HG02623 (cell line): ENCODE data around the gene APBB2.
"Not testable (repeated sequence)": the region's sequence is repeated elsewhere in the genome, so short reads cannot be mapped to it uniquely, and the experiment has no call there.

ENCODE experiments used
- ATAC-seq: cut with Tn5 transposase; IDR thresholded peaks from one replicate; pipeline ENCODE4 v1.9.1; 2021; ENCODE audit warnings: moderate library complexity; ENCODE audit not compliant: unreplicated experiment

The APBB2 gene

DNA sequence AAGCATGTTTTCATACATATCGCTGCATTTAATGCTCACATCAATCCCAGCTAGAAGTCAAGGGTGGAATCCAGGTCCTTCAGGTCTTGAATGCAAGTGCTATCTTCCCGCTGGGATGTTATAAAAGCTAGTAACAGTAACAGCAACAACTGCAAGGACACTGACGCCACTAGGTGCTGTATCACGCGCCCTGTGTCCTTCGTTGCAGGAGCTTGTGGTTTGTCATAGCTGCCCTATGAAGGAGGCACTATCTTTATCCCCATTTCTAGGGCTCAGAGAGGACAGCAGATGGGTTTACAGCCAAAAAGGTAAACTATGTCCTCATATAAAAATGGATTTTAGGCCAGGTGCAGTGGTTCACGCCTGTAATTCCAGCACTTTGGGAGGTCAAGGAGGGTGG lies 261.7 kb downstream of the APBB2 start:
- ATAC-seq, result no peak

DNA sequence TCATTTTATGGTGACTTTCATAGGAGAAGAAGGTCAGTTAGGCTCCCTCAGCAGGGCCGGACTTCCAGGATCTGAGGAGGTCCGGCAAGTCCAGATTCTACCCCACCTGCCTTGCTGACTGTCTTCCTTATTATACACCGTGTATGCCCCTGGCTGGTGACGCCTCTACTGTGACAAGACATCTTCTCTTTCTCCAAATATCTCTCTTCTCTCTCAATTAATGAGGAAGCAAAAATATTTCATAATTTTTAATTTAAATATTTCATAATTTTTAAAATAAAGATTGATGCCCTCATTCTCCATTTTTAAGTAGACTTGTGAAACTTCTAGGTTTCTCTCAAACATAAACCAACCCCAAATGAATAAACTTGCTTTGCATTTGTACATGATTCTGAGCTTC lies 262.1 kb downstream of the APBB2 start:
- no peak for ATAC-seq

DNA sequence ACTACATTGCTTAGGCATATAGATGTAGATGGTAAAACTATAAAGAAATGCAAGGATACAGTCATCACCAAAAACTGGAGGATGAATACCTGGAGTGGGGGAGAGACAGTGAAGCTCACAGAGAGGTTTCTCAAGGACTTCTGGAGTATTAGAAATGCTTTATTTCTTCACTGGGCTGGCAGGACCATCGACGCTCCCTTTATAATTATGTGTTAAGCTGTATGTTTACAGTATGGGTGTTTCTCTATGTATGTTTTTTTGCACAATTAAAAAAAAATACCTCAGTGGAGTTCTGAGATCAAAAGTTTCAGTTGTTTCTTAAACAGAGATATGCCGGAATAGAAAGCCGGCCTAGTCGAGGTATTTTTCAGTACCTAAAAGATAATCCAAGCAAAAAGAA lies 263.3 kb downstream of the APBB2 start:
- no peak for ATAC-seq

DNA sequence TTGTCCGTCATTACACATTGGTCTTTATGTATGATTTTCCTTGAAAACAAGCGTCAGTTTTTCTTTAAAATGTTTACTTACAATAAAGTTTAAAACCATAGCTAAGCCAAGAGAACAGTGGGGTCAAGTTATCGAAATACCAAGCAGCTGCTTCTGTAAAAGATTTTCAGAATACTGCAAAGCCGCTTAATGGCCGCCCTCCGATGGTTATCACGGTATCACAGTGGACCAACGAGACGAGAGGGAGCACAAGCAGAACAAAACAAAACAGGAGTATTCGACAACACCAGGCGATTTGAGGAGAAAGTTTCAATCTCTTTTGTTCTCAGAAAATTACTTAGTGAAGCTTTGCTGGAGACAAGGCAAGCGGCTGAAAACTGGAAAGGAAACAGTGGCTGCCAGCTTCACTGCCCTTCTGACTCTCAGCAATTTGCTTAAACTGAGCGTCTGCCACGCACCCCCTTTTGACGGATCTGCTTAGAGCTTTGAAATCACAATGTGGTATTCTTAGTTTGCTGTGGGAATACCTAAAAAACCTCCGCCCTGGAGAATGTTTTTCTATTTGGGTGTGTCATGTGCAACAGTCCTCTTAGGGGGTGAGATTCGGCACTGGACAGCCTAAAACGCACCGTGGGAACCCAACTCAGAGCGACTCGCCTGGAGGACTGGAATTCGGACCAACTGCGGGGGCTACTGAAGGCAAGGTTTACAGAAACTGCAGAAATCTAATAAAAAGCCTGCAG lies 264.8 kb downstream of the APBB2 start:
- no peak for ATAC-seq

DNA sequence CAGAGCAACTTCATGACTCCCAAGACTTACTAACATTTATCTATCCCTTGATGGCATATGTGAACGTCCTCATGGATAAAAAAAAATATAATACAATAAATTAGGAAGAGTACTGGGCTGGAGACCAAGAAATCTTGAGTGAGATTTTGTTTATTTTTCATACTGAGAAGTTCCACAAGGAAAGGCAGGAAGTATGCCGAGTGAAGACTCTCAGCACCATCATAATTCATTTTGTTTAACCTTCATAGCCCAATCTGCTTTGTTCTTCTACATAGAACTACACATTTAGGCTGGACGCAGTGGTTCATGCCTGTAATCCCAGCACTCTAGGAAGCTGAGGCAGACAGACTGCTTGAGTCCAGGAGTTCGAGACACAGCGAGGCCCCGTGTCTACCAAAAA lies 266.3 kb downstream of the APBB2 start:
- ATAC-seq, result no peak

DNA sequence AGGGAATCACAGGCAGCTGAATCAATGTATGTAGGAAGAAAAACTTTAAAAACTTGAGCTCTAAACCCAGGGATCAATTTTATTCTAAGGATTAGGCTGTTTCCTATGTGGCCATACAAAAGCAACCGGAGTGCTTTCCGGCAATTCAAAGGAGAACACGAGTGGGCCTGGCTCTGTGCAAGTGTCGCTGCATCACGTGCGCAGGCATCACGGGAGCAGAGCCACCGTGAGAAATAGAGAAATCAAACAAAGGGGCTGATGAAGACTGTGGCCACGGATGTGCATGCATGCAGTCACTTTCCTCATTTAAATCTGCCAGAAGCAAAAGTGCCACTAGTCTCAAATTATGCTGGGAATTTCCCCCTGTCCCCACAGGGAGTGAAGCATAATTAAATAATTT lies 267.7 kb downstream of the APBB2 start:
- no peak for ATAC-seq

DNA sequence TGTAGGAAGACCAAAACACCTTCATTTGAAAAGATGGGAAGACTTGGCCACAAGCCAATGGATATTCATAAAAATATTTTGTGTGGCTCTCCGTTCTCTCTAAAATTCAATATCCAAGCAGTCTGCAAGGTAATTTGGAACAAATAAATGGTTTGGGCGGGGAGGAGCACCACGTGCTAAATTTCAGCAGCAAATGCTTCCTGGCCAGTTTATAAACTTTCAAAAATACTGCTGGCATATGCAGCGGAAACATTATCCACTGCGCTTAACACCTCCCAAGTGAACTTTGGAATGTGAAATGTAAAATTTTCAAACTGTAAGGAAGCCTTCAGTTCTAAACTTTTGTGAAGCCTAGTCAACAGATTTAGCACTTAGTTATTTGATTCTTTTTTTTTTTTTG lies 273.6 kb downstream of the APBB2 start:
- ATAC-seq, result no peak

DNA sequence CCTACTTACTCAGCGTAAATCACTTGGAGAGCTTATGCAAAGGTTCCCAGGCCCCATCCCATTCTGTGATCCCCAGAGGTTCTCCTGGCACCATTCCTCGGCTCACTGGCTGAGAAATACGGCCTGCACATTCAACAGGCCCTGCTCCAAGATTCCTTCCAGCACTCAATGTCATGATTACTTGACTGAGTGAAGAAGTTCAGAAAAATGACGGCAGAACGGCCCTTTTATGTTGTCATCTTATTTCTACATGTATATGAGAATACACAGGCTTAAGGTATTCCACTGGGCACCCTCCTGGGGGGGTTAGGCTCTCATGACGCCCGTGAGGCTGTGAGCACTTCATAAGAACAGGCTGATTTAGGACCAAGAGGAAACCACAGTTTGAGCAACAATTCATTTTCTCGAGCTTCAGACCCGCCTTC lies 274.0 kb downstream of the APBB2 start:
- ATAC-seq, result no peak

DNA sequence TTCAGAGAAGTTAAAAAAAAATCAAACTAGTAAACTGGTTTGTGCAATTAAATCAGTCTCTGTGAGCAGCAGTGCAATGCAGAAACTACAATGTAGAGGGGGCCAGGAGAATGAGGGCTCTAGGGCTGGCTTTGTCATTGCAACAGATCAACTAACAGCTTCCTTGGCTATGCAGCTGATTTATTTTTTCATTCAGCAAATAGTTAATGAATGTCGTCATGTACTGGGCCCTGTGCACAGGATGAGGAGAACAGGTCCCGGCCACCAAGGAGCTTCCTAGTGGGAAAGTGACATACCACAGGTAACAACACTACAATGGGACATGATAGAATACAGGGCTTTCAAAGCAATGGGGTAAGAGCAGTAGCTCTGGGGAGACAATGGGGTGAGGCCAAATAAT lies 274.5 kb downstream of the APBB2 start:
- ATAC-seq, result no peak

DNA sequence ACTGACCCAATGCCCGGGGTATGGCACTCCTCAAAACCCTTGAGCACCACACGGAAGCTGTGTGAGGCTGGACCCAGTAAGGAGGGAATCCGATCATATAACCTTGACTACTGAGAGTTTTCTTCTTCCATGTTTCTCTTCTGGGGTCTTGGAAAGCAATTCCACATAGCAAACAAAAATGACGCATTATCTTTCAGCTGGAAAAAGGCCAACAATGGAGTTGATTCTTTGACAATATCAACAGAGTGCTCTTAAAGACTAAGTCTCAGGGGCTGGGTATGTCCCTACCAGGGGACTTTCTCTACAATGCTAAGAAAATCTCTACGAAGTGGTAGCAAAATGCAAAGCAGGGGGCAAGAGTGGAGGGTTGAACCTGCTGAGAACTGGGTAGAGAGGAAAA lies 276.0 kb downstream of the APBB2 start:
- ATAC-seq, result no peak

DNA sequence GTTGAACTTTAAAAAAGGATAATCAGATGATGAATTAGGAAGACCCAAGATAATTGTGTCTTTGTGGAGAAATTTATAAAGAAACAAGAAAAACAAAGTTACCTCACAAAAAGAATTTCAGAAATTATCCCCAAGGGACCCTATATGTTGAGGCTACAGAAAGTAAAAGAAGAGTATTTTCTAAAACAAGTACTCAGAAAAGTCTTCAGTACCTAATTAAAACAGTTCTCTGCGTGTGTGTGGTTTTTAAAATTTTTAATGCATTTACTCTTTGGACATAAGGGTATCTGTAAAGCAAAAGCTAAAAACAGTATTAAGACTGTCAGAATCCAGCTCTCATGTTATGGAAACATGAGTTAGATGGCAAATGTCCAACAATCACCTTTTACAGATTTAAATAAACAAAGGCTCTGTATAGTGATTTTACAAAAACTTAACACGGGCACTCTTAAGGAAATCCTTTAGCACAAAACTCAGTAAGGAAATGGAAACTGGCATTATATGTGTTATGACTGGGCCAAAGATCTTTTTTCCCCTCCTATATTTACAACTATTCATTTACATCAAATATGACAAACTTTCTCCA lies 277.1 kb downstream of the APBB2 start:
- ATAC-seq, result no peak

DNA sequence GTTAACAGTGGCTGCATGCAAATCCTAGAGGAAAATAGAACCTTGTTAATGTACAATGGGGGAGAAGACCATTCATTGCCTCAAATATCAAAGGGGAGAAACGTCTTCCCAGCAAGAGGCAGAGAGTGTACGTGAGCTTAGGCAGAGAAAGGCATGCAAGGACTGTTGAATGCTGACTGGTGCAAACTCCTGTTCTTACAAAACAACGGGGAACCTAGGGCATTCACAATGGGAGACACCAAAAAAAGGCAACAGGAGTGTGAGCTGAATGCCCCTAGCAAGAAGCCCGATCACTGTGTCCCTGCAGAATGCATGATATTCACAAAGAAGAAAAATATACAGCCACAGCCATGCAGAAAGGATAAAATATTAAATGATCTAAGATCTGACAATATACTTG lies 279.7 kb downstream of the APBB2 start:
- ATAC-seq, result no peak

DNA sequence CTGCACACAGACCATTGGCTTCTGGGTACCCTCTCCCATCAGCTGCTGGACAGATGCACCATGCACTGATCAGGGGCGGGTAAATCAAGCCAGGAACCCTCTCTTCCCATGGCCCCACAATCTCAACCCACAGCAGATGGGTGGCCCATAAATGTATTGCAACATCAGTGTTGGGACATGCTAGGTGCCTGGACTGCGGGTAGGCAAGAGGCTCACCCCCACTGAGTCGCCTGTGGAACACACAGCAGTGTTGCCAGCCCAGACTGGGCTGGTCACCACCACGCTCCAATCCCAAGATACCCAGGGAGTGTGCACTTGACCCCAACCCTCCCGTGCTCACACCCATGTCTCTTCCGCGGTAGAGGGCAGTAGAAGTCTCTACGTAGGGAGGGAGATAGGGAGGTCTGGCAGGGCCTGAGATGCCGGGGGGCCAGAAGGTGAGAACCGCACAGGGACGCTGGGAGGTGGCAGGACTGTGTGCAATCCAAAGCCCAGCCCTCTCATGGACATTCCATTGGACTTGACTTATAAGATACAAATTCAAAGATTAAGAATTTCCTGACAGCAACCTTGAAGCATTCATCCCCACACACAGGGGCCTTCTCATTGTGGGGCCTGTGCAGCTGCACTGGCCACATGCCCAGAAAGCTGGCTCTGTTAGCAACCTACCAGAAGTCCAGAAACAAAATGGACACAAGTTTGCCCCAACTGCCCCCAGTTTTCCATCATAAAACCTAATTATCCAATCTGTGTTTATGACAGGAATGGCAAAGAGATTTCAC lies 280.9 kb downstream of the APBB2 start:
- ATAC-seq, result no peak

DNA sequence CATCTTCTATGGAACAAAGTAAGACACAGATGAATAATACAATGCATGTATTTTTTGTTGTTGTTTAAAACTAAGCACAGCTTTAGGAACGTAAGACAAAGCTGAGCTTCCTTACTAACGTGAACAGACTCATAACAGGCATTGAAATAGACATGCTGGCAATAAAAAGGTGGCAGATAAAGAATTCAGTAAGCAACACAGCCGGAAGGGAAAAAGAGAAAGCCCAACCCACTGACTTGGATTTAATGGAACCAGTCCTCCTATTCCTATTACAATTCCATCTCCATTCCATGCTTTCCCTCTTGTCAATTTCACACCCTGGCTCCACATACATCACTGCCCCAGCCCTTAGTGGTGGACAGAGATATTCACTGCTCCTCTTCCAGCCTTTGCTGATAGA lies 282.5 kb downstream of the APBB2 start:
- ATAC-seq, result no peak

DNA sequence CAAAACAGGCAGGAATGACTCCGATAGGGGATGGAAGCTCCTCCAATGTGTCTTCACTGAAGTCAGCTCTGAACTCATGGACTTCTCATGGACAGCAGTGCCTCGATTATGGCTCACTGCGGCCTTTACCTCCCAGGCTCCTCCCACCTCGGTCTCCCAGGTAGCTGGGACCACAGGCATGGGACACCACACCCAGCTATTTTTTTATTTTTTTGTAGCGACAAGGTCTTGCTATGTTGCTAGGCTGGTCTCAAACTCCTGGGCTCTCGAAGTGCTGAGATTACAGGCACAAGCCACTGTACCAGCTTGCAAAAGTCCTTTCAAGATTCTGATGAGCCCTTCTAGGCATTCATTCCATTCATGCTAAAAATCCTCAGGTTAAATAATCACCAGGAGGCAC lies 283.1 kb downstream of the APBB2 start:
- no peak for ATAC-seq

DNA sequence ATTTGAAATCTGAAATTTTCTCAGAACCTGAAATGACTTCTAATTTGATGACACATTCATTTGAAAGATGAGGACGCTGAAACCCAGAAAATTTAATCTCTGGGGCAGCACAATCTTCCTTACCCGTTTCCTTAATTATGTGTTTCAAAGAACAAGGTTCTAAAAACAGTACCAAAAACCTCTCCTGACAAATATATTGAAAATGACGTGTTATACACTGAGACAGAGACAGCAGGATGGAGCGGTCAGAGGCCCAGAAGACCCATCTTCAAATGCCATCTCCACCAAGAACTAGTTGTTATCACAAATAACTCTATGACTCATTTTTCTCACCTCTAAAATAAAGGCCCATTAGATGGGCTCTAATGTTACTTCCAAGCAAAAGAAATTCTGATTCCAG lies 287.3 kb downstream of the APBB2 start:
- ATAC-seq, result no peak

DNA sequence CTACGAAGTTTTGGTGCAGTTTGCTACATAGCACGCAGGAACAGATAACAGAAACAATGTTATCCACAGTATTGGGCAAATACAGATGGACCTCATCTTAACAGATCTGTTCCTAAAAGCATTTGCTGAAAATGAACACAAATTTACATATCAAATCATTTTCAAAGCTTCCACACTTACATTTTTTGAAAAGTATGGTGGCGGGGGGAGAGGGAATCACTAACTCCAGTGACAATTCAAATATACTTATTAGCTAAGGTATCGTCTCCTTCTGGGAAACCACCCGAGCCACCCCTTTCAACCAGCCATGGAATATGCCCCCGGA lies 289.6 kb downstream of the APBB2 start:
- ATAC-seq, result no peak

DNA sequence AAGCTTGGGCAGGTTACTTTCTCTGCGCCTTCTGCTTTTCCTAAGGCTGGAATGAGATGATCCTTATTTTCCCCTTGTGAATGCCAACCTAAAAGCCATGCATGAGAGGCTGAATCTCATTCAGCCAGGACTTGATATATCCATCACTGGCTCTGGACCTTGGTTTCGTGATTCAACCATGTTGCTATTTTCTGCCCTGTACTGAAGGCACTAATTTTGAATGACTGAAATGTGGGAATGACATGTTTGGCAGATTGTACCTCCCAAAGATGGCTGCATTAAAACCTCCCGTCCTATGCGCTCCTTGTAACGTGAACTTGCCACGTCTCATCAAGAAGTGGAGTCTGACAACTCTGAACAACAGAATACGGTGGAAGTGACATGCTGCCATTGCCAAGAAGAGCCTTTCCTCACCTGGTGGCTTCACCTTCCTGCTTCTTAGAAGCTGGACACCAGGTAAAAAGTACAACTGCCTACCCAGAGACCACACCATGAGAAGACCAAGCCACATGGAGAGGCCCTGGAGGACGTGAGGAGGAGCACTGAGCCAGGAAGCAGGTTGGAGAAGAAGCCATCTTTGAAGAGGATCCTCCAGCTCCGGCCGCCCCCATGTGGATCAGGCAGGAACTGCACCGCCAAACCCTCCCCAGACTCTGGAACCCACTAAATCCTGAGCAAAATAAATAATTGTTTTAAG lies 290.1 kb downstream of the APBB2 start:
- ATAC-seq, result peak; percentile 74

DNA sequence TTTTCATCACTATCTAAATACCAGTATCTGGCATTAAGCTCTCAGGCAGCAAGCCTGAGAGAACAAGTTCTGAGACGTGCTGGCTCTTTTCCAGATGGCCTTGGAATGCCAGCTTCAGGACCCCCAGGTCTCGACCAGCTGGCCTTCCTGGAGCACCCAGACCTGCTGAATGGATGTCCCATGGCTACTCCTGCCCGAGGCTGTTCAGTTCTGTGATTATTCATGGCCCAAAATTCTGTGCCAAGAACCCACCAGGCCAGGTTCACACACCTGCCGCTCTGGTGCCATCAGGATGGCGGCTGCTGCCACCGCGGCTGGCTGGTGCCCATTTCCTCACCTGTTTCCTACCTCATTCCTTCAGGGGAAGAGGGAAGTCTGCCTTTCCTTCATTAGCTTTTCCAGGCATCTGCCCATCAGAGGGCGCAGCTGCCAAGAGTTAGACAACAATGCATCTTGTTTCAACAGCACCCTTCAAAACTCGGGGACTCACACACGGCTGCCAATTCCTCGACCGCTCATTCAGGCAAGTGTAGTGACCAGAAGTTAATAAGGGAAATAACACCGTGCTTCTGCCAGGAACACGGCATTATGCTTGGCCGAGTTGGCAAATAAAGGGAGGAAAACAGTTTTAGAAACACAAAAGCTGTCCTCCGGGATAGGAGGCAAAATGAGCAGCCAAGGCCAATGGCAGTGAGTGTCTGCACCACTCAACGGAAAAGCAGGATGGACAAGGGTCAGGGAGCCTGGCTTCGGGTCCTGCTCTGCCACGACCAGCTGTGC lies 290.8 kb downstream of the APBB2 start:
- no peak for ATAC-seq

DNA sequence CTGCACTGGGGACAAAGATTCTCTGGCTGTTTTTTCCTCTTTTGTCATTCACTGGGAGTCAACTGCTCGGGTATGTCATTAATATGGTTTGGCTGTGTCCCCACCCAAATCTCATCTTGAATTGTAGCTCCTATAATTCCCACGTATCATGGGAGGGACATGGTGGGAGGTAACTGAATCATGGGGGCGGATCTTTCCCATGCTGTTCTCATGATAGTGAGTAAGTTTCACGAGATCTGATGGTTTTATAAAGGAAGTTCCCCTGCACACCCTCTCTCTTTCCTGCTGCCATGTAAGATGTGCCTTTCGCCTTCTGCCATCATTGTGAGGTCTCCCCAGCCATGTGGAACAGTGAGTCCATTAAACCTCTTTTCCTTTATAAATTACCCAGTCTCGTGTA lies 294.4 kb downstream of the APBB2 start:
- ATAC-seq, result not testable (repeated sequence)

DNA sequence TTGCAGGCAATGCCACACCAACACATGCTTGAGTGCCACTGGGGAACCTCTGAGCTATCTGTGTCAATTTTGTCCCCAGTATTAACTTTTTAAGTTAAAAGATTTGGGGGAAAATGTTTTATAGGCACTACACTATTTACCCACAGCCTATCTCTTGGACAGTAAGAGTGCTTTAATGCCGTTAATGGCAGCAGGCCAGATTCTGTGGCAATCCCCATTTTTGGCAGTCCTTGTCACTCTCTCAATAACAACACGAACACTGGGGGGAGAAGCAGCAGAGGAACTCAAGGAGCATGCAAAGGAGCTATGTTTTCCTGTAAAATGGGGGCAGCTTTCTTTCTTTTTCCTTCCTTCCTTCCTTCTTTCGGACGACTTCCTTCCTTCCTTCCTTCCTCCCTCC lies 296.0 kb downstream of the APBB2 start:
- ATAC-seq, result no peak
